Measurements from ENCODE around the gene PPAN.

DNA sequence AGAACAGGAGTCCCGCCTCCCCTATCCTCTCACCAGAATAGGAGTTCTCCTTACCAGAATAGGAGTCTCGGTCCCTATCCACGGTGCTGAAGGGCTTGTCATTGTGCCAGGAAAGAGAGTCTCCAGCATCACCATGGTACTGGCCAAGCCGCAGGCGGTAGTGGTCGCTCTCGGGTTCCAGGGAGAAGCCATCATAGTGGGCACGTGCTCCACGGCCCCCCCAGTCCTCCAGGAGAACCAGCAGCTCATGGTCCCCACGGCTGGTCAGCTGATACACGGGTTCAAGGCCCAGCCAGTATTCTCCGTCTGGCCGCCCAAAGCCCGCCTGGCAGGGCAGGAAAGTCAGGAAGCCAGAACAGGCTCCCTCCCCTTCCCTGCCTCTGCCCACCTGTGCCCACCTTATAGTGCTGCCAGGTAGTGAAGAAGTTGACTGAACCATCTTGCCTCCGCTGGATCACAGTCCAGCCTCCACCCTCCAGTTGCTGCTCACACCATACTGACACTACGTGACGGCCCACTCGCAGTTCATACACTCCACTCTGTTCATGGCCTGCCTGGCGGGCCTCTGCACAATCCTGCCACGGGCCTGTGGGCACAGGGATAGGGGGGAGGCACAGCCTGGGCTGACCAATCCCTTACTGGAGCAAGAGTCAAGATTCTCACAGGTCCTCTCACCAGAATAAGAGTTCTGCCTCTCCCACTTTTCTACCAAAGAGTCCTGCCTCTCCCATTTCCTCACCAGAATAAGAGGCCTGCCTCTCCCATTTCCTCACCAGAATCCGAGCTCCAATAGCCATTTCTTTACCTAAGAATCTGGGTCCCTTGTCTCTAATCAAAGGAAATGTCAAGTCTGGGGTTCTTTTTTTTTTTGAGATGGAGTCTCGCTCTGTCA lies 12.6 kb upstream of the PPAN start:
- no peak for TF ChIP-seq CTCF (conservative IDR thresholded peaks at IDR 0.05)
- no peak for TF ChIP-seq ZFX (IDR thresholded peaks at IDR 0.05)
